Limb (tissue), 2 donors: ENCODE measurements around the gene AP3B1.

Source experiments
- DNase-seq, 2 donors: peaks; one replicate each; pipeline ENCODE4 v3.0.0-alpha.2; 2016; ENCODE audit errors: extremely low spot score in 2 of 2

AP3B1 gene

GRCh38 chr5:78003919-78004318 is 290.6 kb downstream of the AP3B1 start:
- DNase-seq = no peak

- no peak for DNase-seq
Measured at GRCh38 chr5:78003450-78003849, 291.0 kb downstream of the AP3B1 start.

- DNase-seq = no peak
Measured at GRCh38 chr5:78002690-78003089, 291.8 kb downstream of the AP3B1 start.

DNA sequence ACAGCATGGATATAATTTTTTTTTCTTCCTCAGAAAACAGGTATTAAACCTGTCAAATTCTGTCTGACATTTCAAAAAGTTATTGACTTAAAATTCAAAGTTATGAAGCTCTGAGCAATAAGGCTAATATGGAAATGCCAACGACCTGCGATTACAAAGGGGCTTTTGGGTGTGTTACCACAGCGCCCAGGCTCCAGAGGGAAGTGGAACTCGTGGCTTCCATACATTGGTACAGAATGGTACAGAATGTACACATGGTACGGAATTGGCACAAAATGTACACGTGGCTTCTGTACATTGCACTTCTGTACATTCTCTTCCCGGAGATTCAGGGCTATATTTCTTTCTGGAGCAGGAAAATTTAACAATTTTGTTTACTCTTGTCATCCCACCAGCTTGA is 293.3 kb downstream of the AP3B1 start:
- no peak for DNase-seq

DNA sequence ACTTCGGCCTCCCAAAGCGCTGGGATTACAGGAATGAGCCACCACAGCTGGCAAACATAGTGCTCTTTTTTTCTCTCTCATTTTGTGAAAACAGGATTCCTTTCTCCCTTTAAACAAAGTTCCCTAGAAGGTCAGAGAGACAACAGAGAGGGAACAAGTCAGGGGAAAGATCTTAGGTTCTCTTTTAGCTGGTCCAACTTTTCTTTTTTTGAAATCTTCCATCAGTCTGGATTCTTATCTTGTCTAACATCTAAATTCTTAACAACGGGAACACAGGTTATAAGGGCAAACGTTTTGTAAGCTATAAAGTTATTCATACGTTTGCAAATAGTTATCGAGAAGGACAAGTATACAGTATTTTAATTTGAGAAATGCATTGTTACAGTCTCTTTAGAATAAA is 294.3 kb downstream of the AP3B1 start:
- DNase-seq = no peak

DNA sequence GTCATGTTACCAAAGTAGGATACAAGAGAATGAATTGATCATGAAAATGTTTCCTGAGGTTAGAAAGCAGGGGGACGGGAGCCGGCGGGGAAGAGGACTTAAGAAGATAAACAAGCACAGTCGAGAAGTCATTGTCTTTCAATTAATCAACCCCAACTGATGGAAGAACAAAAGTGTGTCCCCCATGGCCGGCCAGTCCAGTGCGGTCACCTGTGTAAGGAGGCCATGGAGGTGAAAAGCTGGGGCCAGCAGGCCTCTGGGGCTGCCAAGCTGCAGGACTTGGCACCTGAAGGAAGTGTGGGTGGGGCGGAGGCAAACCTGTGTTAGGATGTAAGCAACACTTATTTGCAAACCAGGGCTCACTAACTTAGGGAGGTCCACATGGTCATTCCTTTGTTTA is 295.1 kb downstream of the AP3B1 start:
- DNase-seq = no peak

DNA sequence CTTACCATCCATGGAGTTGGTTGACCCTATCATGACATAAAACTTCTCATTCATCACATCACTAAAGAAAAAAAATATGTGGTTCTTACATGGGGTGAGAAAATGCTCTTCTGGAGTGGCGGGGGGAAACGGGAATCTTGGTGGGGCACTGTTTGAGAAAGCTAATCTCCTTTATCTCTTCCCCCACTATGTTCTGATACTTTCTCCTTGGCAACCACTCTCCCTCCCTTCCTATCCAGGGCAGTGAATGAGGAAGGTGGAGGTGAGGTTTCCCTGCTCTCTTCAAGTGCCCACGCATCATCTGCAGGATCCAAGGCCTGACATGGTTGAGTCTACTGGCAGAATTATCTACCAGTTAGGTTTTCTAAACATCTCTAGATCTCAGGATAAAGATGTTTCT is 297.6 kb downstream of the AP3B1 start:
- no peak for DNase-seq

DNA sequence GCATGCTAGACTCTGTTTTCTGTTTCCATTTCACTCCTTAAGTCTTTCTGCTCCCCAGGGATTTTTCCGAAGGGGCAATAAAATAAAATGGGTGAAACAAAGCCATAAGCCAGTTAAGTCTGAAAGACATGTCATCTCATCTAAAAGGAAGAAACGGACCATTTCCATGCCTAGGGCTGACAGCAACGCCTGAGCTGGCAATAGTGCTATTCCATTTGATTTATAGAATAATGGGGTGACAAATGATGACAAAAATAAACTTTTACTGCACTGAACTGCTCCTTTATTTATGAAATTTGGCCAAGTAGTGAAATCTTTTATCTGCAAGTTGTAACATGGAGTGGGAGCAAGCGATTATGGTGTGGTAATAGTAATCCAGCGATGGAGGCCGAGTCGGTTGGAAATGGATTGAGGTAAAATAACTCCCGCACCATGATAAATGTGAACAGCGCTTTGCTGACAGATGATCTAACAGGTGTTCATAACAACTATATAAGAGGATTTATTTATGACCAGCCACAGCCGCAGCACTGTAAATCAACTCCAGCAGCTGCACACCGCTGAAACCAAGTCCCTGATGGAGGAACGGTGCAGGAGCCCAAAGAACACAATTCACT is 298.6 kb downstream of the AP3B1 start:
- DNase-seq = peak in 1 of 2 donors; percentile 24

DNA sequence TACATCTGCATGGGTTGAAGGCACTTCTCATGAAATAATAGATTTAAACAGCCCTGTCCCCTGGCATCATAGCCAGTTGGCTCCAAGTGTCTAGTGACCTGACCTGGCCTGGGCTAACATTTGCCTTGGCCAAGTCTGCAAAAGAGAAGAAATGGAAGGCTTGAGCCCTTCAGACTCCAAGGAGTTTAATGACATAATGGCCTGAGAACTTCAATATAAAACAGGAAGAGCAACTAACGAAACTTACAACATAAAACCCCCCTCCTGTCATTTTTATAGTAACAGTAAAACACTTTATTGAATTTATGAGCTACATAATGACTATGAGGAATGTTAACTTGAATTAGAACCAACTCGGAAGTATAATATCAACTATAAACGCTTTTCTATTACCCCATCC is 299.6 kb downstream of the AP3B1 start:
- DNase-seq = no peak

DNA sequence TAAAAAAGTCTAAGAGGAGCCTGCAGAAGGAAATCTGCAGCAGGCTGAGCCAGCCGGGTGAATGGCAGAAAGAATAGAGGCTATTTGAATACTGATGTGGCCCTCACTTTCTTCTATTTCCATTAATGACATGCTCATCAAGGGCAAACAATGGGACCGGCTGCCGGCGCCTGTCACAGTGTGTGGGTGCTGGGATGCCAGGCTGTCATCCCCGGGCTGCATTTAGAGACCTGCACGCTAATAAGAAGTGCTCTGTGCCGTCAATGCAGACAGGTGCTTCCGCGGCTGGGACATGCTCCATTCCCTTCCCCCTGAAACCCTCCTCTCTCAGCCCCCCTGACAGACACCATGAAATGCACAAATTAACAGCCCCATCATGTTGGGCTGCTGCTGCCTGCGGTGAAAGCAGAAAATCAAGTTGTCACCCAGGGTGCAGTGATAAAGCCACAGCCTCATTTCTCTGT is 300.6 kb downstream of the AP3B1 start:
- no peak for DNase-seq

- no peak for DNase-seq
Measured at GRCh38 chr5:77993141-77993854, 301.2 kb downstream of the AP3B1 start.

DNA sequence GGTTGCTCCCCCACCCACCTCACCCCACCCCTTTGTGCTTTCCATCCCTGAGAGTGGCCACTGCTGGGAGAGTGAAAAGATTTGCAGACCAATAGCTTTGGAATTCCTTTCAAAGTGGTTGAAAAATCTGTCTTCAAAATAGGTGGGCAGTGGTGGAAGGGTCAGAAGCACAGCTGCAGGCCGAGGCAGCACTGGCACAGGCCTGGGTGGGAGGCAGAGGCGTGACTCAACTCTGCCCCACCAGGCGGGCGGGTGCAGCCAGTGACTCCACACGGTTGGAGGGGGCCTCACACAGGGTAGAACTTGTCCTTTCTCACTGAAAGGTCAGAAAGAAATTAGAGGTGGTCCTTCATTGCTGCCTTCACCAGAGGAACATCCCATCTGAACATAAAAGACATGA is 303.4 kb downstream of the AP3B1 start:
- DNase-seq = no peak

DNA sequence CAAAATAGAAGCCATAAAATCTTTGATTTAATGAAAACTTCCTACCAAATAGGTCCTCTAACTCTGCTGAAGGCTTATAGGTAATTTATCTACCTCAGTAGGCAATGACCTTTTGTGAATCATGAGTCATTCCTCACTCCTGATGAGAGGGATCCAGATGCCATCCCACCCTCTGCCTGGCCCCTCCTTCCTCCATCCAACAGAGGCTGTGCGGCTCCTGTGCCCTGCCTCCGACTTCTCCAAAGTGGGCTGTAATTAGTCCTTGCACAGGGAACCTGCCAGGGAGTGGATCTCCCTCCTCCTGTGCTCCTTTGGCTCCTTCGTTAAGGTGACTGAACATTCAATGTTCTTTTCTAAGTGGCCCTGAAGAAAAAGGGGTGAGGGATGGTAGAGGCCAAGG is 304.5 kb downstream of the AP3B1 start:
- no peak for DNase-seq

- no peak for DNase-seq
Measured at GRCh38 chr5:77987988-77988387, 306.5 kb downstream of the AP3B1 start.

DNA sequence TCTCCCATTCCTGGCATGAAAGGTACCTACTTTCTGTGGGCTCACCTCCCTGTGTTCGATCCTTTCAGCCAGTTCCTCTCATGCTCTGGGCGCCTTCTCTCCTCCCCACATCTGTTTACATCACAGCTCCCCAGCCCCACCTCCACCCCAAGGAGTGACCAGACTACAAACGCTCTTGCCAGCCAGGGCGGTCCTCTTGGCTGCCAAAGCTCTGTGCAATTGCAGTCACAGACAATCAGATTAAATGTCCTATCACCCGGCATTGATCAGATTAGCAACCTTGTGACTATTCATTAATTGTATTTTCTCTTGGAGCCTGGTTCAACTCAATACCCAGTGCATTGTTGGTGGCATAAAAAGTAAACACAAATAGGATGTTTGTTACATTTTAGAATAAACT is 307.2 kb downstream of the AP3B1 start:
- no peak for DNase-seq

DNA sequence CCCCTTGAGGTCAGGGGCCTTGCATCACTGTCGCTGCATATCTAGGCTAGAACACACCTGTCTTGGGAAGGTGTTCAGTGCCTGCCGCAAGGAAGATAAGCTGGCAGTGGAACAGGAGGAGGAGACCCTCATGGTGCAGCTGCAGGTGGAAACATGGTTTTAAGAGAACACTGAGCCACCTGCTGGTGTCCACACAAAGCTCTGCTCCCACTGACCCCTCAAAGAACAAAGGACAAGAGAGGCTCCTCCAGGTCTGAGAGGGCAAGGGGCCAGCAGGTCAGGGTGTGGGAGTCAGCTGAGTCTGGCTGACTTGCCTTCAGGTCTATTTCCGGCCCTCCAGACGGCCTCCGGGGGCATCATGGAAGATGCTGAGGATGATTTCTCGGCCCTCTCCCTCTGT is 308.2 kb downstream of the AP3B1 start:
- DNase-seq = no peak

- no peak for DNase-seq
Measured at GRCh38 chr5:77985247-77985646, 309.3 kb downstream of the AP3B1 start.

DNA sequence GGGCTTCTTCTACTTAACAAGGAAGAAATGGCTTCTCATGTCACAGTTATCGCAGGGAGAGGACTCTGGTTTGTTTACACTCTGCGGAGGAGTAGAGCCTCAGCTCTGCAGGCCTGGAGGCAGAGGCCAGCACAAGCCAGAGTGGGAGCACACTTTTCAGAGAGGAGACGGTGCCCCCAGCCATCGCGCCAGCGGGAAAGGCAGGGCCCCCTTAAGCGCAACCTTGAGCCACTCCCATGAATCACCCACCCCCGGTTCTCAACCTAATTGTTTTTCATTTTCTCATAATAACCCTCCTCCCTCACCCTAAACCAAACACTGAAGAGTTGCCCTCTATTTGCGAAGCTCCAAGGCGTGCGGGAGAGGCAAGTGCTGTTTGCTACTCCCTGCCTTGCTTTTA is 309.9 kb downstream of the AP3B1 start:
- no peak for DNase-seq

- DNase-seq = no peak
Measured at GRCh38 chr5:77983482-77984199, 310.9 kb downstream of the AP3B1 start.

GRCh38 chr5:77981820-77982219 is 312.7 kb downstream of the AP3B1 start:
- DNase-seq = no peak

- DNase-seq = no peak
Measured at GRCh38 chr5:77974576-77974975, 319.9 kb downstream of the AP3B1 start.

GRCh38 chr5:77973253-77973609 is 321.3 kb downstream of the AP3B1 start:
- no peak for DNase-seq
